ENCODE data around the gene MAPK4.

Gene MAPK4

DNA sequence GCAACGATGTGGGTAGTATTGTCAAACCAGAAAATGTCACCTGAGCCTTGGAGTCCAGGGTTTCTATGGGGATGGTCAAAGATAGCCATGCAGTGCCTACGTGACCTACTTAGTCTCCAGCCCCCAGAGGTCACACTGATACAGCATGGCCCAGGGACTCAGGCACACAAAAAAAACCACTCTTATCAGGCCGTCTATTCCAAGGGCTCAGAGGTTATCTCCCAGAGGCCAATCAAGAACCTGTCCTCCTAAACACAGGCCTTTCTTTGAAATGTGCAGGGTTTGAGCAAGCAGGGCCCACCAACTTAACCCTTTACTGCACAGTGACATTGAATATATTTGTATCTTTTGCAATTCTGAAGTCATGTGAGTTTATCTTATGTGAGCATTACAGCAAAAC is 177.2 kb downstream of the MAPK4 start:
- H3K9me2 ChIP-seq (ENCODE audit: low read depth, low read length), result no peaks in the 10 kb centered on the region
- no peak overlapping the region for H2AFZ ChIP-seq (ENCODE audit: low read length)
- no peaks in the 10 kb centered on the region for H3K79me2 ChIP-seq (ENCODE audit: insufficient read depth, low read length)
- no peaks in the 10 kb centered on the region for H3F3A ChIP-seq (ENCODE audit: insufficient read depth, low read length)
- no peaks in the 10 kb centered on the region for H3K27me3 ChIP-seq (ENCODE audit: insufficient read depth, low read length)
- no peak overlapping the region for H3K4me2 ChIP-seq (ENCODE audit: low read length)
- no peak for TF ChIP-seq EZH2 (IDR thresholded peaks at IDR 0.05; ENCODE audit: borderline replicate concordance, low read length)
- TF ChIP-seq, protein P1, sequence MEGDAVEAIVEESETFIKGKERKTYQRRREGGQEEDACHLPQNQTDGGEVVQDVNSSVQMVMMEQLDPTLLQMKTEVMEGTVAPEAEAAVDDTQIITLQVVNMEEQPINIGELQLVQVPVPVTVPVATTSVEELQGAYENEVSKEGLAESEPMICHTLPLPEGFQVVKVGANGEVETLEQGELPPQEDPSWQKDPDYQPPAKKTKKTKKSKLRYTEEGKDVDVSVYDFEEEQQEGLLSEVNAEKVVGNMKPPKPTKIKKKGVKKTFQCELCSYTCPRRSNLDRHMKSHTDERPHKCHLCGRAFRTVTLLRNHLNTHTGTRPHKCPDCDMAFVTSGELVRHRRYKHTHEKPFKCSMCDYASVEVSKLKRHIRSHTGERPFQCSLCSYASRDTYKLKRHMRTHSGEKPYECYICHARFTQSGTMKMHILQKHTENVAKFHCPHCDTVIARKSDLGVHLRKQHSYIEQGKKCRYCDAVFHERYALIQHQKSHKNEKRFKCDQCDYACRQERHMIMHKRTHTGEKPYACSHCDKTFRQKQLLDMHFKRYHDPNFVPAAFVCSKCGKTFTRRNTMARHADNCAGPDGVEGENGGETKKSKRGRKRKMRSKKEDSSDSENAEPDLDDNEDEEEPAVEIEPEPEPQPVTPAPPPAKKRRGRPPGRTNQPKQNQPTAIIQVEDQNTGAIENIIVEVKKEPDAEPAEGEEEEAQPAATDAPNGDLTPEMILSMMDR (IDR thresholded peaks at IDR 0.05; ENCODE audit: low read length), result no peak
- no peaks in the 10 kb centered on the region for H3K36me3 ChIP-seq (ENCODE audit: insufficient read depth, low read length)
- no peak overlapping the region for H3K9ac ChIP-seq (ENCODE audit: low read length)
- no peaks in the 10 kb centered on the region for H3K4me1 ChIP-seq (ENCODE audit: insufficient read depth, low read length, severe bottlenecking)
- H4K20me1 ChIP-seq (ENCODE audit: insufficient read depth, low read length), result no peaks in the 10 kb centered on the region
- H3K27ac ChIP-seq (ENCODE audit: low read depth, low read length, poor library complexity, severe bottlenecking), result no peak overlapping the region
- H3K9me3 ChIP-seq (ENCODE audit: low read length), result no peaks in the 10 kb centered on the region
- no peak overlapping the region for H3K4me3 ChIP-seq (ENCODE audit: low read depth, low read length, poor library complexity, severe bottlenecking)

DNA sequence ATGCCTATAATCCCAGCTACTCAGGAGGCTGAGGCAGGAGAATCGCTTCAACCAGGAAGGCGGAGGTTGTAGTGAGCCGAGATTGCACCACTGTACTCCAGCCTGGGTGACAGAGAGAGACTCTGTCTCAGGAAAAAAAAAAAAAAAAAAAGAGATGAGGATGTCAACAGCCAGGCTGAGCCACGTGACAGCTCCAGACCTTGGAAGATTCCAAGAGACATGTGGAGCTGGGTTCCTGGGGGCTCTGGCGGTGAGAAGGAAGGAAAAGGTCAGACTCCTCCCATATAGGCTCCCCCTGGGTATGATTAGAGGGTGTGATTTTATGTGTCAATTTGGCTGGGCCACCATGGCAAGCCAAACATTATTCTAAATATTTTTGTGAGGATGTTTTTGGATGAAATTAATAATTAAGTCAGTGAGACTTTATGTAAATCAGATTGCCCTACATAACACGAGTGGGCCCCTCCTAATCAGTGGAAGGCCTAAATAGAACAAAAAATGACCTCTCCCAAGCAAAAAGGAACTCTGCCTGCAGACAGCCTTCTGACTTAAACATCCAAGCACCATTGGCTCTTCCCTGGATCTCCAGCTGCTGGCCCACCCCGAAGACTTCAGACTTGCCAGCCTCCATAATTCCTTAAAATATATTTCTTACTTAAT is 178.3 kb downstream of the MAPK4 start:
- no peaks in the 10 kb centered on the region for H3F3A ChIP-seq (ENCODE audit: insufficient read depth, low read length)
- no peaks in the 10 kb centered on the region for H3K4me1 ChIP-seq (ENCODE audit: insufficient read depth, low read length, severe bottlenecking)
- TF ChIP-seq, protein P1 (IDR thresholded peaks at IDR 0.05; ENCODE audit: low read length), result no peak
- no peak for TF ChIP-seq EZH2 (IDR thresholded peaks at IDR 0.05; ENCODE audit: borderline replicate concordance, low read length)
- no peak overlapping the region for H3K4me2 ChIP-seq (ENCODE audit: low read length)
- H3K9me3 ChIP-seq (ENCODE audit: low read length), result no peaks in the 10 kb centered on the region
- no peaks in the 10 kb centered on the region for H3K27me3 ChIP-seq (ENCODE audit: insufficient read depth, low read length)
- H3K9me2 ChIP-seq (ENCODE audit: low read depth, low read length), result no peaks in the 10 kb centered on the region
- H3K79me2 ChIP-seq (ENCODE audit: insufficient read depth, low read length), result no peaks in the 10 kb centered on the region
- H3K36me3 ChIP-seq (ENCODE audit: insufficient read depth, low read length), result no peaks in the 10 kb centered on the region
- H3K9ac ChIP-seq (ENCODE audit: low read length), result no peak overlapping the region
- no peak overlapping the region for H3K4me3 ChIP-seq (ENCODE audit: low read depth, low read length, poor library complexity, severe bottlenecking)
- no peak overlapping the region for H2AFZ ChIP-seq (ENCODE audit: low read length)
- H4K20me1 ChIP-seq (ENCODE audit: insufficient read depth, low read length), result no peaks in the 10 kb centered on the region
- H3K27ac ChIP-seq (ENCODE audit: low read depth, low read length, poor library complexity, severe bottlenecking), result no peak overlapping the region

DNA sequence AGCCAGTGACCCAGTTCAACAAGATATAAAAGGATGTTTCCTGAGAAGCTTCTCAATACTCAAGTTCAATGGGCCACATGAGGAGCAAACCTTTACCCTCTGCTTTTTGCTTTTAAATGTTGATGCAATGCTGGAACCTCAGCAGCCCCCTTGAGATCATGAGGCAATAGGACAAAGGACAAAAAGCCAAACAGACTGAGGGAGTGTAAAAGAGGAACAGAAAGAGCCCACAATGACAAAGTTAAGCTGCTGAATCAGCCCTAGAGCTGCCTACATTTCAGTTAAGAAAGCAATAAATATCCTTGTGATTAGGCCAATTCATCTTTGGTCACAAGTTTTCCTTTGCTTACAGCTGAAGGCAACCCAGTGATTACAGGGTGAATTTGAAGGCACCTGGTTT is 183.1 kb downstream of the MAPK4 start:
- H3K9me3 ChIP-seq (ENCODE audit: low read length), result no peaks in the 10 kb centered on the region
- no peak overlapping the region for H3K27ac ChIP-seq (ENCODE audit: low read depth, low read length, poor library complexity, severe bottlenecking)
- no peaks in the 10 kb centered on the region for H3K36me3 ChIP-seq (ENCODE audit: insufficient read depth, low read length)
- H3F3A ChIP-seq (ENCODE audit: insufficient read depth, low read length), result no peaks in the 10 kb centered on the region
- H3K4me3 ChIP-seq (ENCODE audit: low read depth, low read length, poor library complexity, severe bottlenecking), result no peak overlapping the region
- no peaks in the 10 kb centered on the region for H3K9me2 ChIP-seq (ENCODE audit: low read depth, low read length)
- H3K79me2 ChIP-seq (ENCODE audit: insufficient read depth, low read length), result no peaks in the 10 kb centered on the region
- H4K20me1 ChIP-seq (ENCODE audit: insufficient read depth, low read length), result no peaks in the 10 kb centered on the region
- no peaks in the 10 kb centered on the region; the same call in 1 of the 2 replicates for H3K27me3 ChIP-seq (ENCODE audit: insufficient read depth, low read length)
- H3K4me2 ChIP-seq (ENCODE audit: low read length), result no peak overlapping the region
- no peak overlapping the region for H2AFZ ChIP-seq (ENCODE audit: low read length)
- no peak overlapping the region for H3K9ac ChIP-seq (ENCODE audit: low read length)
- TF ChIP-seq, protein P1 (IDR thresholded peaks at IDR 0.05; ENCODE audit: low read length), result no peak
- TF ChIP-seq EZH2 (IDR thresholded peaks at IDR 0.05; ENCODE audit: borderline replicate concordance, low read length), result no peak
- H3K4me1 ChIP-seq (ENCODE audit: insufficient read depth, low read length, severe bottlenecking), result no peaks in the 10 kb centered on the region
